Trophoblast cell (in vitro differentiated cells and primary cell): ENCODE measurements around the gene YKT6.
A peak's percentile ranks its signal among the peaks of the same experiment; 100 is the strongest.

Experiments used
- DNase-seq, 2 donors: peaks; one replicate each; pipeline ENCODE4 v3.0.0-alpha.2; 2016
- H2AFZ ChIP-seq: 2 replicates; pipeline ENCODE4 v1.6.1; 2013; ENCODE audit warnings: low read length, moderate library complexity, mild to moderate bottlenecking; ENCODE audit not compliant: insufficient read depth, poor library complexity
- H2AK5ac ChIP-seq: 2 replicates; pipeline ENCODE4 v1.6.1; 2013; ENCODE audit warnings: mild to moderate bottlenecking, low read length
- H2BK120ac ChIP-seq: 2 replicates; pipeline ENCODE4 v1.6.1; 2013; ENCODE audit warnings: low read length, mild to moderate bottlenecking, moderate library complexity; ENCODE audit not compliant: insufficient read depth, poor library complexity
- H2BK12ac ChIP-seq: 2 replicates; pipeline ENCODE4 v1.6.1; 2013; ENCODE audit warnings: mild to moderate bottlenecking, low read length, moderate library complexity
- H2BK5ac ChIP-seq: 2 replicates; pipeline ENCODE4 v1.6.1; 2013; ENCODE audit warnings: low read length, low read depth, moderate library complexity, mild to moderate bottlenecking; ENCODE audit not compliant: poor library complexity
- H3K14ac ChIP-seq: 2 replicates; pipeline ENCODE4 v1.6.1; 2013; ENCODE audit warnings: mild to moderate bottlenecking, low read length
- H3K18ac ChIP-seq: 2 replicates; pipeline ENCODE4 v1.6.1; 2013; ENCODE audit warnings: mild to moderate bottlenecking, low read length
- H3K23ac ChIP-seq: 2 replicates; pipeline ENCODE4 v1.6.1; 2013; ENCODE audit warnings: low read length
- H3K27ac ChIP-seq: 2 replicates; pipeline ENCODE4 v1.5.1; 2013; ENCODE audit warnings: low read depth, mild to moderate bottlenecking, inconsistent platforms, low read length, moderate library complexity
- H3K27me3 ChIP-seq: 2 replicates; pipeline ENCODE4 v1.6.1; 2013; ENCODE audit warnings: inconsistent platforms, mild to moderate bottlenecking, low read length, moderate library complexity; ENCODE audit not compliant: insufficient read depth
- H3K36me3 ChIP-seq, 2 experiments: 1 replicate in 1 of 2; 2 replicates in 1 of 2; pipeline ENCODE4 v1.6.1; 2013; ENCODE audit warnings: low read length in 2 of 2, mild to moderate bottlenecking in 2 of 2, moderate library complexity in 1 of 2; ENCODE audit not compliant: insufficient read depth in 2 of 2, control insufficient read depth in 1 of 2
- H3K4ac ChIP-seq: 2 replicates; pipeline ENCODE4 v1.6.1; 2013; ENCODE audit warnings: low read depth, mild to moderate bottlenecking, low read length, moderate library complexity
- H3K4me1 ChIP-seq, 2 experiments: 1 replicate in 1 of 2; 2 replicates in 1 of 2; pipeline ENCODE4 v1.6.1; 2013; ENCODE audit warnings: low read length in 2 of 2, mild to moderate bottlenecking in 2 of 2, moderate library complexity in 1 of 2; ENCODE audit not compliant: insufficient read depth in 2 of 2, control insufficient read depth in 1 of 2
- H3K4me2 ChIP-seq: 2 replicates; pipeline ENCODE4 v1.6.1; 2013; ENCODE audit warnings: inconsistent platforms, mild to moderate bottlenecking, low read length, moderate library complexity
- H3K4me3 ChIP-seq: 2 replicates; pipeline ENCODE4 v1.5.1; 2013; ENCODE audit warnings: mild to moderate bottlenecking, low read depth, low read length, inconsistent platforms
- H3K79me1 ChIP-seq: one replicate; pipeline ENCODE4 v1.6.1; 2013; ENCODE audit warnings: low read length
- H3K79me2 ChIP-seq: 2 replicates; pipeline ENCODE4 v1.6.1; 2013; ENCODE audit warnings: low read length, mild to moderate bottlenecking; ENCODE audit not compliant: control insufficient read depth, insufficient read depth, poor library complexity
- H3K9ac ChIP-seq: 2 replicates; pipeline ENCODE4 v1.6.1; 2013; ENCODE audit warnings: mild to moderate bottlenecking, low read length
- H3K9me3 ChIP-seq: 2 replicates; pipeline ENCODE4 v1.6.1; 2013; ENCODE audit warnings: low read depth, mild to moderate bottlenecking, control low read depth, inconsistent platforms, low read length; ENCODE audit not compliant: insufficient read depth
- H4K12ac ChIP-seq: 2 replicates; pipeline ENCODE4 v1.6.1; 2013; ENCODE audit warnings: low read depth, mild to moderate bottlenecking, low read length, moderate library complexity
- H4K8ac ChIP-seq: 2 replicates; pipeline ENCODE4 v1.6.1; 2013; ENCODE audit warnings: low read depth, mild to moderate bottlenecking, low read length, moderate library complexity
- H4K91ac ChIP-seq: one replicate; pipeline ENCODE4 v1.6.1; 2013; ENCODE audit warnings: low read depth, mild to moderate bottlenecking, low read length, moderate library complexity
- WGBS: extraction: QIAGEN DNeasy Blood & Tissue Kit; methylation state at CpG from one replicate; pipeline ENCODE4 v1.1.7; 2013; ENCODE audit warnings: missing lambda C conversion rate; ENCODE audit not compliant: insufficient read length, insufficient coverage; ENCODE audit errors: extremely low coverage; 5-methylcytosine and 5-hydroxymethylcytosine counted together

The YKT6 gene

DNA sequence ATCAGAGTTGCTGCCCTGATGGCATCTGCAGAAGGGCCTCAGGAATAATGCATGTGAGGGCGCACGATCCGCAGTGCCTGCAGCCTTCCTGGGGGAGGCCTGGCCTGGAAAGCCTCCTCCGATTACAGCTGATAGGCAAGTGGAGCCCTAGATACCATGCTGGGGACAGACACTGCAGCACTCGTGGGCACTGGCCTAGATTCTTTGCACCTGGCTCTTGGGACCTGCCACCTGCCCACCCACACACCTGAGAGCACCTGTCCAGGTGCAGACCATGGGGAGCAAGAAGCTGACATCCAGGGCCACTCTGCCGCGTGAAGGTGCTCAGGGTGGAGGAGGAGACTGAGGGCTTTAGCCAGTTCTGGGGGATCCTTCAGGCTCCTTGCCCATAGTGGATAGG, 14.8 kb downstream of the YKT6 start:
- Histone ChIP-seq H3K23ac (no peak overlapping the region), H3K4ac (no peak overlapping the region), H2BK12ac (no peak overlapping the region), H4K12ac (no peak overlapping the region), H3K4me3 (no peak overlapping the region), H3K9ac (no peak overlapping the region), H3K36me3 (peaks cover 30 to 38% of the 10 kb centered on the region in 2 experiments), H2AFZ (no peak overlapping the region), H3K18ac (no peak overlapping the region), H3K9me3 (peaks cover 2% of the 10 kb centered on the region), H2BK5ac (no peak overlapping the region), H3K27ac (no peak overlapping the region), H4K8ac (no peak overlapping the region), H3K79me2 (no peaks in the 10 kb centered on the region), H2BK120ac (no peak overlapping the region), H3K14ac (no peak overlapping the region), H3K27me3 (no peaks in the 10 kb centered on the region), H3K4me1 (peaks cover 0 to 3% of the 10 kb centered on the region in 2 experiments), H3K4me2 (no peak overlapping the region), H4K91ac (no peak overlapping the region), H3K79me1 (no peaks in the 10 kb centered on the region), H2AK5ac (no peak overlapping the region)
- WGBS = no CpG with 5 or more reads among the region's 7 CpGs
- no peak for DNase-seq

DNA sequence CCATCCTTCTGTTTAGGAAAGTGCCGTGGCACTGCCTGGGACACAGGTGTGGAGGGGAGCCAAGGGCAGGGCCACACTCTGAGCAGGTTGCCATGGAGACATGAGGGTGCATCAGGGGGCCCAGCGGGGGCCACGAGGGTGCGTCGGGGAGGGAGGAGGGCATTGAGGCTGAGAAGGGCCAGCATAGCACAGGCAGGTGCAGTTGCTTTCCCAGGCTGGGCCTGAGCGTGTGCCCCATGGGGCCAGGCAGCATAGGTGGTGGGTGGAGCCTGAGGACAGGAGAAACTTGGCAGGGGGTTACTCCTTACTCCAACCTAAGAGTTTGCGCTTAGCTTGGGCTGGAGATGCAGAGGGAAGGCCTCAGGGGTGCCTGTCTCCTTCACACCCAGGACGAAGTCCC, 15.2 kb downstream of the YKT6 start:
- no peak overlapping the region for H3K27ac ChIP-seq
- H3K4me2 ChIP-seq = no peak overlapping the region
- no peak overlapping the region for H2BK5ac ChIP-seq
- no peak overlapping the region for H3K4ac ChIP-seq
- H4K91ac ChIP-seq = no peak overlapping the region
- DNase-seq = no peak
- H3K4me3 ChIP-seq = no peak overlapping the region
- no peak overlapping the region for H2BK12ac ChIP-seq
- H3K79me1 ChIP-seq = no peaks in the 10 kb centered on the region
- H4K8ac ChIP-seq = no peak overlapping the region
- peaks cover 0 to 3% of the 10 kb centered on the region in 2 experiments for H3K4me1 ChIP-seq
- no peak overlapping the region for H2BK120ac ChIP-seq
- no peak overlapping the region for H3K14ac ChIP-seq
- no peak overlapping the region for H3K23ac ChIP-seq
- no CpG with 5 or more reads among the region's 8 CpGs for WGBS
- H4K12ac ChIP-seq = no peak overlapping the region
- H3K36me3 ChIP-seq = peaks cover 26 to 34% of the 10 kb centered on the region in 2 experiments
- H3K27me3 ChIP-seq = no peaks in the 10 kb centered on the region
- H2AFZ ChIP-seq = no peak overlapping the region
- no peaks in the 10 kb centered on the region for H3K79me2 ChIP-seq
- no peak overlapping the region for H3K9ac ChIP-seq
- H2AK5ac ChIP-seq = no peak overlapping the region
- no peak overlapping the region for H3K18ac ChIP-seq
- H3K9me3 ChIP-seq = peaks cover 2% of the 10 kb centered on the region

DNA sequence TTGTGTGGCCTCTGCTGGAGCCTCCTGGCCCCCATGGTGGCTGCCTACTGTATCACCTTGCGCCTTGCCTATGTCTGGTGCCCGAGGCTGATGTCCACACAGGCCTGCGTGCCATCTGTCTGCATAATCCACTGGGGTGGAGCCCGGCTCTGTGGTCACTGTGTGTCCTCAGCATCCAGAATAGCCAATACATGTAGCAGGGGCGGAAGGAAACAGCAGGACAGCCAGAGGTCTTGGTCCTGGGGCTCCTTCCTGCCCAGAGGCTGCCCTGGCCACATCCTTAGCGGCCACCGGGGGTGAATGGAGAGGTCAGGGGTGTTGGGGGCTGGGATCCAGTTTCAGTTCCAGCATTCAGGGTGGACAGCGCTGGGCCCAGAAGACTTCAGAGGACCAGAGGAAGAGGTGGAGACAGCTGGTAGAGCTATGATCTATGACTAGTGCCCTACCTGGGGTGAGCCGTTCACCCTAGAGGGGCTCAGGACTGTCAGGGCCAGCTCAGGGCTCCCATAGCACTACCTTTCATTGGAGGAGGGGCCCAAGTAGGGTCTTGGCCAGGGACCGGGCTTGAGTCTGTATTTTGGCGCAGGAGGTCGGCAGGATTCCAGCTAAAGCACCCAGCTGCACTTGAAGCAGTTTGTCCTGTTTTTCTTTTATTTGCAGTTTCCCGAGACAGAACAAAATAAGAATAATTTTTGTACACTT, 15.9 kb downstream of the YKT6 start:
- no CpG with 5 or more reads among the region's 13 CpGs for WGBS
- DNase-seq = peak in 1 of 2 donors; percentile 56
- Histone ChIP-seq H3K4me2 (no peak overlapping the region), H4K91ac (no peak overlapping the region), H3K79me2 (no peaks in the 10 kb centered on the region), H3K27ac (no peak overlapping the region), H4K12ac (no peak overlapping the region), H2BK5ac (no peak overlapping the region), H2BK12ac (no peak overlapping the region), H2BK120ac (no peak overlapping the region), H3K79me1 (no peaks in the 10 kb centered on the region), H2AFZ (no peak overlapping the region), H4K8ac (no peak overlapping the region), H3K9me3 (peaks cover 2% of the 10 kb centered on the region), H3K9ac (no peak overlapping the region), H2AK5ac (no peak overlapping the region), H3K18ac (no peak overlapping the region), H3K4me3 (no peak overlapping the region), H3K4me1 (peaks cover 0 to 3% of the 10 kb centered on the region in 2 experiments), H3K4ac (no peak overlapping the region), H3K27me3 (no peaks in the 10 kb centered on the region), H3K36me3 (peaks cover 21 to 27% of the 10 kb centered on the region in 2 experiments), H3K14ac (no peak overlapping the region), H3K23ac (no peak overlapping the region)

DNA sequence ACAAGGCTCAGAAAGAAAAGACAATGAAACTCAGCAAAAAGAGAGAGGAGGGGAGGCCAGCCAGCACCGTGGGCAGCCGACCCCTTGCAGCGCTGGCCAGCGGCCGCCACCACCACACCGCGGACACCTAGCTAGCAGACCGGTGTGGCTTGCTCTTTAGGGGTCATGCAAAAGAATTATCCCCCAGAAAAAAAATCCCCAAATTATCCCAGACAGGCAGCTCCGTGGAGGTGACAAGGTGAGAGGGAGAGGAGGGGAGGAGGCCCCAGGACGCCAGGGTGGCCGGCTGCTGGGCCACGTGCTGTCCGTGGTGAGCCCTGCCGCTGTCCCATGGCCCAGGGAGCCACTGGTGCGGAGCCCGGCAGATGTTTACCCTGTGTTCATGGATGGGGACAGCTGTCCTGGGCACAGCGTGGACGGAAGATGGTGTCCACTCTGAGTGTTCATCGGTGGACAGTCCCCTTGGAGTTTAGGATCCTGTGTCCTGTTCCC, 16.5 kb downstream of the YKT6 start:
- peaks cover 0 to 3% of the 10 kb centered on the region in 2 experiments for H3K4me1 ChIP-seq
- H3K4me2 ChIP-seq = no peak overlapping the region
- H4K91ac ChIP-seq = no peak overlapping the region
- H3K23ac ChIP-seq = no peak overlapping the region
- no peak for DNase-seq
- H3K18ac ChIP-seq = no peak overlapping the region
- no peak overlapping the region for H3K9ac ChIP-seq
- H3K79me1 ChIP-seq = no peaks in the 10 kb centered on the region
- H4K8ac ChIP-seq = no peak overlapping the region
- no peak overlapping the region for H4K12ac ChIP-seq
- H3K36me3 ChIP-seq = peaks cover 16 to 21% of the 10 kb centered on the region in 2 experiments
- no peak overlapping the region for H3K27ac ChIP-seq
- H3K4ac ChIP-seq = no peak overlapping the region
- no peak overlapping the region for H2BK120ac ChIP-seq
- H2AK5ac ChIP-seq = no peak overlapping the region
- H2BK5ac ChIP-seq = no peak overlapping the region
- no peak overlapping the region for H2BK12ac ChIP-seq
- whole genome bisulfite sequencing = no CpG with 5 or more reads among the region's 19 CpGs
- H3K14ac ChIP-seq = no peak overlapping the region
- no peaks in the 10 kb centered on the region for H3K27me3 ChIP-seq
- no peak overlapping the region for H3K4me3 ChIP-seq
- peaks cover 2% of the 10 kb centered on the region for H3K9me3 ChIP-seq
- no peaks in the 10 kb centered on the region for H3K79me2 ChIP-seq
- no peak overlapping the region for H2AFZ ChIP-seq
